Measurements from ENCODE around the gene MRTFA.

DNA sequence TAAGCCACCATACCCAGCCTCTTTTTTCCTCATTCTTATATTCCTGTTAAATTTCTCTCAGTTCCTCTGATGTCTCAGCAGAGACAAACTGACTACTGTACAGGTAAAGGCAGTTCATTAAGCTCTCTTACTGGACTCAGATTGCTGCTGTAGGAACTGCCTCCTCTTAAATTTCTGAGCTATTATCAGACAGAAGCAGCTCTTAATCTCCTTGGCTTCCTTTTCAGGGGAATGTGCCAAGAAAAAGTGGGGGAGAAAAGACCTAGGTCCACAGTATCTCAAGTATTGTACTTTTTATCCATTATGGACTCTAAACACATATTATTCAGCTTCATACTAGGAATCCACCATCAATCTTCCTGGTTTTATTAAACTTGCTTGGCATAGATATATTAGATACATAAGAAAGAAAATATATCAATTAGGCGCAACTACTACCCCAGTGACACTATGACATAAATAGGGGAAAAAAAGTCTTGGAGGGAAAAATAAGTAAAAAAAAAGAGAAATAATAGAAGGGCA lies 26.1 kb downstream of the MRTFA start:
- no peak for TF ChIP-seq CTCF (IDR thresholded peaks at IDR 0.05)
- TF ChIP-seq POLR2A (IDR thresholded peaks at IDR 0.05) = no peak
